Body of pancreas (tissue), 4 donors: ENCODE measurements around the gene SH3PXD2A. TPM values are rescaled to one million over a fixed set of nuclear protein-coding genes. Genes with fewer than 3 reads are reported as not detected.

Experiments
- ATAC-seq: fragments of 150-250 bp; one replicate; pipeline ENCODE4 v1.9.1; 2016
- DNase-seq, 4 donors: peaks; one replicate each; pipeline ENCODE4 v3.0.0-alpha.2; 2019
- H3K27ac ChIP-seq, 4 donors: fragments of 200-600 bp; sonication (generic); 1 replicate in 3 of 4; 2 replicates in 1 of 4; pipeline versions ENCODE4 v1.5.1 to v1.6.1; 2016 to 2019; ENCODE audit warnings: mild to moderate bottlenecking in 1 of 4, mixed read lengths in 1 of 4, moderate library complexity in 1 of 4
- H3K27me3 ChIP-seq, 2 donors: fragments of 200-600 bp; sonication (generic); one replicate each; pipeline ENCODE4 v1.6.0; 2016; ENCODE audit warnings: mild to moderate bottlenecking in 1 of 2
- H3K36me3 ChIP-seq, 2 donors: fragments of 200-600 bp; sonication (generic); replicated peaks in 1 of 2; 2 replicates each; pipeline ENCODE4 v1.5.1; 2016; ENCODE audit warnings: low read depth in 2 of 2; ENCODE audit not compliant: insufficient read depth in 1 of 2
- H3K4me1 ChIP-seq: fragments of 200-600 bp; sonication (generic); one replicate; pipeline ENCODE4 v1.6.0; 2016
- H3K4me3 ChIP-seq, 2 donors: fragments of 200-600 bp; sonication (generic); 1 replicate in 1 of 2; 2 replicates in 1 of 2; pipeline ENCODE4 v1.5.1; 2016 to 2019
- H3K9me3 ChIP-seq, 3 donors: fragments of 200-600 bp; sonication (generic); 1 replicate in 2 of 3; 2 replicates in 1 of 3; pipeline ENCODE4 v1.5.1; 2016
- POLR2A ChIP-seq, 3 donors: fragments of 450-650 bp; IDR thresholded peaks; one replicate each; pipeline ENCODE4 v1.6.1; 2016; ENCODE audit warnings: antibody characterized with exemption in 3 of 3, mild to moderate bottlenecking in 2 of 3
- WGBS, 2 donors: methylation state at CpG; one replicate each; pipeline ENCODE4 v1.1.5; 2017; 5-methylcytosine and 5-hydroxymethylcytosine counted together
- intact Hi-C: fragments of 100-400 bp; cut with DNase I; formaldehyde crosslinking; loops from one replicate; pipeline ENCODE4 v1.15.1; 2023
- total RNA-seq, 2 donors: library from RNA; depleted of rRNA; stranded (reverse); fragments of >200 nt; gene quantifications; one replicate each; pipeline ENCODE4 v1.1.0, GENCODE V29; 2016
- TF ChIP-seq, protein P1 (sequence below), 7 experiments: fragments of 450-650 bp in 4 of 7; fragments of 200-600 bp in 3 of 7; sonication (generic) in 3 of 7; IDR thresholded peaks; one replicate each; pipeline ENCODE4 v1.5.1; 2016 to 2019; ENCODE audit warnings: antibody characterized with exemption in 7 of 7

SH3PXD2A gene
- total RNA-seq, 2 donors from 2014 or later: 7.3 to 9.9 TPM

DNA sequence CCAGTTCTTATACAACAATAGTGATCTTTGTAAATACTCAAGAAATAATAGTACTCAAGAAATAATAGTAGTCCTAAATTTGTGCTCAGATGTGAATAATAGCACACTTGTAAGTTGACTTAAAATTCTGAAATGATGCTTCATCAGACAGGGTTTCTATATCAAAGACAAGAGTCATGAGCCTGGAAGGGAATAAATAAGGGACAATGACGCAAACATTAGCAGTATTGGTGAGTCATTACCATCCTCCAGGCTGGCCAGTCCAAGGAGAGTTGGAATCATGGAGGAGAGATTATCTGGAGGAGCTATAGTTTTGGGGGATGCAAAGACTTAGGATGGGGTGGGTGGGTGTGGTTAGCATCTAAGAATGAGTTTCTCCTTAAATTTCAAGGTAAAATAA is 6.1 kb upstream of the SH3PXD2A start:
- no peak overlapping the region for H3K4me3 ChIP-seq
- H3K4me1 ChIP-seq: peaks cover 14% of the 10 kb centered on the region
- no peaks in the 10 kb centered on the region for H3K36me3 ChIP-seq
- H3K27me3 ChIP-seq: no peaks in the 10 kb centered on the region
- DNase-seq: no peak
- intact Hi-C loops: no loop called here
- TF ChIP-seq, protein P1, sequence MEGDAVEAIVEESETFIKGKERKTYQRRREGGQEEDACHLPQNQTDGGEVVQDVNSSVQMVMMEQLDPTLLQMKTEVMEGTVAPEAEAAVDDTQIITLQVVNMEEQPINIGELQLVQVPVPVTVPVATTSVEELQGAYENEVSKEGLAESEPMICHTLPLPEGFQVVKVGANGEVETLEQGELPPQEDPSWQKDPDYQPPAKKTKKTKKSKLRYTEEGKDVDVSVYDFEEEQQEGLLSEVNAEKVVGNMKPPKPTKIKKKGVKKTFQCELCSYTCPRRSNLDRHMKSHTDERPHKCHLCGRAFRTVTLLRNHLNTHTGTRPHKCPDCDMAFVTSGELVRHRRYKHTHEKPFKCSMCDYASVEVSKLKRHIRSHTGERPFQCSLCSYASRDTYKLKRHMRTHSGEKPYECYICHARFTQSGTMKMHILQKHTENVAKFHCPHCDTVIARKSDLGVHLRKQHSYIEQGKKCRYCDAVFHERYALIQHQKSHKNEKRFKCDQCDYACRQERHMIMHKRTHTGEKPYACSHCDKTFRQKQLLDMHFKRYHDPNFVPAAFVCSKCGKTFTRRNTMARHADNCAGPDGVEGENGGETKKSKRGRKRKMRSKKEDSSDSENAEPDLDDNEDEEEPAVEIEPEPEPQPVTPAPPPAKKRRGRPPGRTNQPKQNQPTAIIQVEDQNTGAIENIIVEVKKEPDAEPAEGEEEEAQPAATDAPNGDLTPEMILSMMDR (IDR thresholded peaks at IDR 0.05): no peak
- TF ChIP-seq POLR2A (IDR thresholded peaks at IDR 0.05): no peak
- H3K27ac ChIP-seq: no peak overlapping the region
- no peak for ATAC-seq
- 84 to 96% methylated on average over 1 of the region's 1 CpG for WGBS, 2 donors
- no peaks in the 10 kb centered on the region for H3K9me3 ChIP-seq

DNA sequence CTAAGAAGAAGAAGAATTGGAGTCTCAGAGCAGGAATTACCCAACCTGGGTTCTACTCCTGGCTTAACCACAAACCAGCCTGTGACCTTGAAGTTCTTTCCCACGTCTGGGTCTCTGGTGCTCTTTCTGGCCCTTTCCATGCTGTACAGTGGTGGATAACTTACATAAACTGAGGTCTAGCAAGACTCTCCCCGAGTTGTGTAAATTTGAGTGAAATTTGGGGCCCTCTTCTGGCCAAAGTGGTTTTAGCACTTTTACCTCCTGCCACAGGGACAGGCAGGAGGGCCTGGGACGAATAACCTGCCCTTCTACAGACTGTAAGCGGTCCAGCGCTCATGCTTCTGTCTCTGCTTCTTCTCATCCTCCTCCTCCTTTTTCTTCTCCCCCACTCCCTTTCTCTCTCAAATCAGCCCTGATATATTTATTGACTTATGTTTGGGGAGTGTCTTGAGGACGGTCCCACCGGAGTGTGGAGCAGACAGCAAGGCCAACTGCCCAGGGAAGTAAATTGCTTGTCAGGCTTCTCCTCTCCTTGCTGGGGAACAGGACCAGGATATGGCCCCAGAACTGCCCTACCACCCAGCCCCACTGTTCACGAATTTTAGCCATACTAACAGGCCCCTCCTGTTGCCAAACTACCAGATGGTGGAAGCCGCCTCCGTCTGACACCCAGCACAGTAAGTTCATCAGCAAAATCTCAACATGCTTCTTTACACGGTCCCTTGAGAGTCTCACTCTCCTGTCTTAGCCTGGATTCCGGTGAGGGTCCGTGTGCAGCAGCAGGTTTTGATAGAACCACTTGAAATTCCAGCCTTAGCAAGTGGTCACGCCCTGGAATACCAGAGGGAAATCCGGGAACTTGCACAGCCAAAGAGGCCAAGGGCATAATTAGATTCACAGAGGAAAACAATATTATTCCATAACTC is 4.0 kb upstream of the SH3PXD2A start:
- TF ChIP-seq POLR2A (IDR thresholded peaks at IDR 0.05): no peak
- TF ChIP-seq, protein P1 (IDR thresholded peaks at IDR 0.05): peak; percentile 55 to 83 (median 74)
- H3K4me1 ChIP-seq: peaks cover 29% of the 10 kb centered on the region
- no peaks in the 10 kb centered on the region for H3K36me3 ChIP-seq
- no peak overlapping the region for H3K27ac ChIP-seq
- H3K4me3 ChIP-seq: no peak overlapping the region
- no peaks in the 10 kb centered on the region for H3K27me3 ChIP-seq
- H3K9me3 ChIP-seq: no peaks in the 10 kb centered on the region
- DNase-seq: peak; percentile 70 to 80 (median 72)
- peak; percentile 62 for ATAC-seq
- intact Hi-C loops: loop anchor here (5.0 kb wide), 1 partner anchor 147 kb away; no protein-coding TSS in a partner anchor
- 52 to 54% methylated on average over 15 of the region's 15 CpGs for WGBS, 2 donors

DNA sequence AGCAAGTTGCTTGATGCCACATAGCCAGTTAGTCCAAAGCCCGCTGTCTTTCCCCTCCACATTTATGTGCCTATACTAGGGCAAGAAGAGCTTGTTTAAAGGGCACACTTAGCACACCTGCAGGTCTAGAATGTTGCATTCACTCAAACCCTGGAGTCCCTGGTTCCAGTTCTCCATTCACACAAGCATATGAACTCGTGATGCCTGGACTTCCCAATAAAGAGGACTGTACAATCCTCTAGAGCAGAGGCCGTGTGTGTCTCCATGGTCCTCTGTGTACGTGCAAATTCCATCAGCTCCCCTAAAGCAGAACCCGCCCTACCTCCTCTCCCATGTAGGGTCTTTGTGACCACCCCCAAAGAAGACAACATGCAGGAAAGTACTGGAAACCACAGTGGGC is 3.0 kb upstream of the SH3PXD2A start:
- WGBS, 2 donors: 73 to 91% methylated on average over 5 of the region's 5 CpGs
- H3K27ac ChIP-seq: no peak overlapping the region
- no peak for ATAC-seq

DNA sequence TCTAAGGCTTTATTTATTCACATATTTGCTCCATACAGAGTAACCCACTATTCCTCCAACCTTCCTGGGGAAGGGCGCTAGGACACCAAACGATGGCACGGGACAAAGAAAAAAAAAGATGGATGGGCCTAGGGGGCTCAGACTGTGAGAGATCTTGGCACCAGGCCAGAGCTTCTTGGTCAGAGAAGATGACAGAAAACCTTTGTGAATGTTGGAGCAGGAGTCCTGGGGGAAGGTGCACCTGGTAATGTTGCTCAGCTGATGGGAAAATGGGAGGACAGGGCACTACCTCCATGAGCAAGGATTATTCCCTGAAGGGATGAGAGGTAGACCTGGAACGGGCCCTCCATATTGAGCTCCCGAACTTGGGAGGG is 1.4 kb upstream of the SH3PXD2A start:
- Histone ChIP-seq H3K36me3 (no peaks in the 10 kb centered on the region), H3K4me1 (peaks cover 51% of the 10 kb centered on the region), H3K9me3 (no peaks in the 10 kb centered on the region), H3K27ac (peak overlapping the region; percentile 19 to 78 (median 66)), H3K27me3 (no peaks in the 10 kb centered on the region), H3K4me3 (no peak overlapping the region)
- DNase-seq (no peak), ATAC-seq (no peak)
- intact Hi-C loops: loop anchor here (5.0 kb wide), 1 partner anchor 144 kb away; no protein-coding TSS in a partner anchor
- WGBS, 2 donors: 81 to 82% methylated on average over 5 of the region's 5 CpGs
- no peak for TF ChIP-seq POLR2A (IDR thresholded peaks at IDR 0.05)
- TF ChIP-seq, protein P1 (IDR thresholded peaks at IDR 0.05): no peak

More for the DNA sequence above, 3.0 kb upstream of the SH3PXD2A start:
- H3K9me3 ChIP-seq: no peaks in the 10 kb centered on the region
- no peak for DNase-seq
- H3K4me1 ChIP-seq: peaks cover 39% of the 10 kb centered on the region
- H3K4me3 ChIP-seq: no peak overlapping the region
- intact Hi-C loops: loop anchor here (5.0 kb wide), 1 partner anchor 146 kb away; no protein-coding TSS in a partner anchor
- H3K36me3 ChIP-seq: no peaks in the 10 kb centered on the region
- no peak for TF ChIP-seq POLR2A (IDR thresholded peaks at IDR 0.05)
- TF ChIP-seq, protein P1 (IDR thresholded peaks at IDR 0.05): no peak
- H3K27me3 ChIP-seq: no peaks in the 10 kb centered on the region
